HG02884 (cell line): ENCODE results near the gene CALML4.
"Not testable (repeated sequence)": the region's sequence is repeated elsewhere in the genome, so short reads cannot be mapped to it uniquely, and the experiment has no call there.

Experiments used
- ATAC-seq: cut with Tn5 transposase; IDR thresholded peaks from one replicate; pipeline ENCODE4 v1.9.1; 2021; ENCODE audit warnings: mild to moderate bottlenecking, moderate library complexity; ENCODE audit not compliant: unreplicated experiment

Gene CALML4

DNA sequence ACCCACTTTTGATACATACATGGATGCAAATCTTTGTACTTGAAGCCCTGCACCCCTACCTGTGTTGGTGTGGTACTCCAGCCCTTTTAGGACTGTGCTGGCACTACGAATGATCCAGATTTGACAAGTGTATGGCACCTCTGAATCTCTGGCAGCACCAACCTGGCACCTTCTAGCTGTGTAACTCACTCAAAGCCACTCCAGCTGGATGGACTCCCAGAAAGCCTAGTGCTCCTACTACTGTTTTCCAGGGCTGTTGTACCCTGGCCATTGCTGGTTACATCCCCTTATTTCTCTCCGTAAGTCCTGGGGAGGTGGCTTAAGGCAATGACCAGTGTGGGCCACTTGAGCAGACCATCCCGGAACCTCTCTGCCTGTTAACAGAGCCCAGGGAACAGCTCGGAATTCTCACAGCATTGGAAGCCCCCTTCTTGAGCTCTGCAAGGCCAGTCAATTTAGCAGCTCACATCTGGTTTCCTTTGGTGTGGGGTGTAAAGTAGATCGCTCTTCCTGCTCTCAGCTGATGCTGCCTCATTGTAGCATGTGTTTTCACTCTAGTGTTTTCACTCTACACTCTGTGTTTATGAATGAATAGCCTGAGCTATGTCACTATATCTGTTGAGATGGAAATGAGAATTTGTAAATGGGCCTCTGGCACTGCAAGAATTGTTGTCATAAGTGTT lies 12.2 kb downstream of the CALML4 start:
- ATAC-seq, result no peak

- ATAC-seq, result no peak
Measured at GRCh38 chr15:68192117-68192516, 13.0 kb downstream of the CALML4 start.

DNA sequence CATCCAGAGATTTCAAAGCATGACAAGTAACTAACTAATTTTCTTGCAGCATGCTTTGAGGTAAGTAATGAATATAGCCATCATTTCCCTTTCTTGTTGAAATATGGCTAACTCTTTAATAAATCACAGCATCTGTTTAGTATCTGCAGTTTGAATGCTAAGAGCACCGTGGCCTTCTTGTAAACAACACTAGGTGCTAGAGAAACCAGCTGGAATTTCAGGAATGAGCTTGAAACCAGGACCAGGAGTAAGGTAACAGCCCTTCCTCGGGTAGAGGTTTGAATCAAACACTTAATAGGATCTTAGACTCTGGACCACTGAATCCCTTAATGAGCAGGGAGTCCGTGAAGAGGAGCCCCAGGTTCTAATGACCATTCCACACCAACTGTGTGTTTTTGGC lies 13.6 kb downstream of the CALML4 start:
- ATAC-seq, result no peak

- no peak for ATAC-seq
Measured at GRCh38 chr15:68190048-68190447, 15.1 kb downstream of the CALML4 start.

GRCh38 chr15:68188647-68189046 lies 16.5 kb downstream of the CALML4 start:
- ATAC-seq, result no peak

GRCh38 chr15:68187559-68187958 lies 17.6 kb downstream of the CALML4 start:
- no peak for ATAC-seq

- no peak for ATAC-seq
Measured at GRCh38 chr15:68186671-68187397, 18.3 kb downstream of the CALML4 start.

DNA sequence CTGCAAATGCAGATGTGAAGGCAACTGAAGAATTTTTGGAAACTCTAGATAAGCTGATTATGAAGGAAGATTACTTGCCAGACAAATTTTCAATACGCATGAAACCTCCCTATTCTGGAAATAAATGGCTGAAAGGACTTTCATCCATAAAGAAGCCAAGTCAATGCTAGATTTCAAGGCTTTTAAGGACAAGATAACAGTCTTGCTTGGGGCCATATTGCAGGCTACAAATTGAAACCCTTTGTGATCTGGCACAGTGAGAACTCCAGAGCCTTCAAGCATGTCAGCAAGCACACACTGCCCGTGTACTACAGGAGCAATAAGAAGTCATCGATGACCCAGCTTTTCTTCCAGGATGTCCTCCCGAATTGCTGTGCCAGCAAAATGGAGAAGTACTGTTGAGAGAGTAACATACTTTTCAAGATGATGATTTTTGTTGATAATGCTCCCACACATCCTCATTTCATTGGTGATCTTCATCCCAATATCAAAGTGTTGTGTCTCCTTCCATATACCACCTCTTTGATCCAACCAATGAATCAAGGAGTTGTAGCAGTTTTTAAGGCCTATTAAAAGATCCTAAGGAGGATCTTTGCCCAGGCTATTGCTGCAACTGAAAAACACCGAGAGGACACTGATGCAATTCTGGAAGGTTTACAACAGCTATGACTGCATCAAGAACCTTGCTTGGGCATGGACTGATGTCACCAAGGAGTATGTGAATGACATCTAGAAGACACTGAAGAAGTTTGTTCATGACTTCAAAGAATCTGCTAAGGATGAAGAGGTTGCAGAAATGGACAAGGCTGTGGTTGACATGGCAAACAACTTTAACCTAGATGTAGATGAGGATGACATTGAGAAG lies 20.3 kb downstream of the CALML4 start:
- ATAC-seq, result no peak

DNA sequence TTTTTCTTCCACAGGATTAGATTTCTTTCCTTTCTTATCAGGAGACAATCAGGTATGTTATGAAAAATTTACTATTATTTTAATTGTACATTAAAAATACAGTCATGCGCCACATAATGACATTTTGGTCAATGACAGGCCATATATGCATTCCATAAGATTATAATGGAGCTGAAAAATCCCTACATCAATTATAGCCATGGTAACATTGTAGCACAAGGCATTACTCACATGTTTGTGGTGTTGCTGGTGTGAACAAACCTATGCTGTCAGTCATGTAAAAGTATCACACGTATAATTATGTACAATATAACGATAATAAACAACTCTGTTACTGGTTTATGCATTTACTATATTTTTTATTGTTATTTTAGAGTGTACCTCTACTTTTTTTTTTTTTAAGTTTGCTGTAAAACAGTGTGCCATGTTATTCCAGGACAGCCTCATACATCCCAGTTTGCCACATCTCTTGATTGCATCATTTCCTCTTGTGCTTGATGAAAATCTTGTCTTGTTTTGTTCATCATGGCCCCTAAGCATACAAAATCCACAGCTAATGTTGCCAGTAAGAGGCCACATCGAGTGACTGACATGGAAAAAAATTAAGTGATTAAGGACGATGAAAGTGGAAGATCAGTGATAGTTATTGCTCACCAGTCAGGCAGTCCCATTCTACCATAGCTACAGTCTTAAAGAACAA lies 21.4 kb downstream of the CALML4 start:
- ATAC-seq, result no peak

DNA sequence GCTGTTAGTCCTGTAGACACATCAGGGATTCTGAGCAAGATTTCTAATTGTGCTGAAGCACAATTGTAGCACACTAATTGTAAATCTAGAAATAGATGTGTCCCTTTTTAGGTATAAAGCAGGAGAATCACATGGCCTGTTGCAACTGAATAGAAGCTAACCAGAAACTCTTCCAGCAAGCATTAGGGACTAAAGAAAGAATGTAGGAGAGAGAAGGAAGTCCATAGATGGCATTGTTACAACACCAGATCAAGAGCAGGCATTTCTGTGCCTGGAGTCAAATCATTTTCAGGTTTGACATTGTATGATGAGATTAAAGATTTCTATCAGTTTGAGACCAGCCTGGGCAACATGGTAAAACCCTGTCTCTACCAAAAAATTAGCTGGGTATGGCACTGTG lies 27.4 kb downstream of the CALML4 start:
- ATAC-seq, result no peak

DNA sequence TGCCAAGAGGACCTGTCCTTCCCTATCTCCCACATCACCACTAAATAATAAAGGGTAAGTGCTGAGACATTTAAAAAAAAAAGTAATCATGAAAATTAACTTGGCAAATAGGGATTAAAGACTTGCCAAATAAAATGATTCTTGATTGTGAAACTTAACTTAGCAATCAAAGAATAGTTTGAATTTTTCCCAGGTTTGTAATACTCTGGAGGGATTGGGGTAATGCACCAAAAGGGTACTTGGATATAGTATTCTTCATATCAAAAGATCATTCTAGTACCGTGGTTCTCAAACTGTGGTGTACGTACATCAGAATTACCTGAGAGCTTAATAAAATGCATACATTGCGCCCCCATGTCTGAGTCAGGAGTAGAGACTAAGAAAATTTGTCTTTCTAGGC lies 28.5 kb downstream of the CALML4 start:
- ATAC-seq, result no peak

DNA sequence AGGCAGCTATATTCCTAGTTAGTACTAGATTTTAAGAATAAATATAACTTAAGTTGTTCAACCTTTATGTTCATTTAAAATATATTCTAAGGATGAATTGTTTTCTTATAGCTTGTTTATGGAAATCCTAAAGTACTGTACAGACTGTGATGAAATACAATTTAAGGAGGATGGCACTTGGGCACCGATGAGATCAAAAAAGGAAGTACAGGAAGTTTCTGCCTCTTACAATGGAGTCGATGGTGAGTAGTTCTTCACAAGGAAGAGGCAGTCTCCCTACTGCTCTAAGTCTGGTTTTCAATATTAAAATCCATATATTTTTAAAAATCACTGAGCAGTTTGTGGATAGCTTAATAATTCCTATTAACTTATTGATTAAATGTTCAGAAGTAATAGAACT lies 29.6 kb downstream of the CALML4 start:
- ATAC-seq, result no peak

- ATAC-seq, result no peak
Measured at GRCh38 chr15:68173119-68173518, 32.0 kb downstream of the CALML4 start.

DNA sequence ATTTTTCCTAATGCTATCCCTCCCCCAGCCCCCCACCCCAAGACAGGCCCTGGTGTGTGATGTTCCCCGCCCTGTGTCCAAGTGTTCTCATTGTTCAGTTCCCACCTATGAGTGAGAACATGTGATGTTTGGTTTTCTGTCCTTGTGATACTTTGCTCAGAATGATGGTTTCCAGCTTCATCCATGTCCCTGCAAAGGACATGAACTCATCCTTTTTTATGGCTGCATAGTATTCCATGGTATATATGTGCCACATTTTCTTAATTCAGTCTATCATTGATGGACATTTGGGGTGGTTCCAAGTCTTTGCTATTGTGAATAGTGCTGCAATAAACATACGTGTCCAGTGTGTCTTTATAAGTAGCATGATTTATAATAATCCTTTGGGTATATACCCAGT lies 33.1 kb downstream of the CALML4 start:
- not testable (repeated sequence) for ATAC-seq

DNA sequence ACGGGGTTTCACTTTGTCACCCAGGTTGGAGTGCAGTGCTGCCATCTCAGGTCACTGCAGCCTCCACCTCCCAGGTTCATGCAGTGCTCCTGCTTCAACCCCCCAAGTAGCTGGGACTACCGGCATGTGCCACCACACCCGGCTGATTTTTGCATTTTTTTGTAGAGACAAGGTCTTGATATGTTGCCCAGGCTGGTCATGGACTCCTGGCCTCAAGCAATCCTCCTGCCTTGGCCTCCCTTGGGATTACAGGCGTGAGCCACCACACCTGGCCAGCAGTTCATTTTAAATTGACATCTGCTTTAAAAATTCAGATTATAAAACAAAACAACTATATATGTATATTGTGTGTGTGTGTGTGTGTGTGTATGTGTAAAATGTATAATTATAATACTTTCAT lies 38.3 kb downstream of the CALML4 start:
- ATAC-seq, result no peak

- no peak for ATAC-seq
Measured at GRCh38 chr15:68163191-68163590, 41.9 kb downstream of the CALML4 start.

DNA sequence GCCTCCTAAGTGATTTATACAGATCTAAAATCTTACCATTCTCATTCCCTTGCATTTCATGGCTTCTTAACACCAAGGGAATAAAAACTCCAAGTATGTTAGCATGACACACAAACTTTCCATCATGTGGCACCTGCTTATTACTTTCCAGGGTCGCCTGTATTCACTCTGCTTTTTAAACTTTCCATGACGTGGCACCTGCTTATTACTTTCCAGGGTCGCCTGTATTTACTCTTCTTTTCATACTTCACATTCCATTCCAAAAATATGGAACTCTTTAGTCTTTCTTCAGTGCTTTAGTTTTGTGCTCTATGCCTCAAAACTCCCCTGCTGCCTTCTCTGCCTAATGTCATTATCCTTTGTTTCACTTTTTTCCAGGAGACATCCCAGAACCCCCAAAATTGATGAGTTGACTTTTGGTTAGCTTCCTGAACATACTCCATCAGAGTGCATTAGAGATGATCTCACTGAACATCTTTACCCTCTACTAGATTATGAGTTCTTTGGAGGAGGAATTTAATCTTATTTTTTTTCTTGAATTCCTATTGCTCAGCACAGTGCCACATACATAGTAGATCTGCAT lies 47.0 kb downstream of the CALML4 start:
- ATAC-seq, result no peak

DNA sequence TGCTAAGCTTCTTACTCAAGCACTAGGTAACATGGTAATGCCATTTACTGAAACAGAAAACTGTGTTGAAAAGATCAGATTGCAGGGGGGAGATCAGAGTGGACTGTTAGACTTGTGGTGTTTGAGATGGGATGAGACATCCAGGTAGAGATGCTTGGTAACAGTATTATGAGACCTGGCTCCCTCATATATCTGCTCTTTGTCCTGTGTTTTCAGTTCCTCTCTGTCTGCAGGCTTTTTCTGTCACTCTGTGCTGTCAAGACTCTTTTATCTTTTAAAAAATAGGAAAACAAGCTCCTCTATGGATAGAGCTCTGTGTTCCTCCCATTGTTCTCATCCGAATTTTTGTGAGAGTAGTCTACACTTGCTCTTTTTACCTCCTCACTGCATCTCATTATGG lies 48.1 kb downstream of the CALML4 start:
- no peak for ATAC-seq

GRCh38 chr15:68154923-68155559 lies 50.1 kb downstream of the CALML4 start:
- no peak for ATAC-seq

DNA sequence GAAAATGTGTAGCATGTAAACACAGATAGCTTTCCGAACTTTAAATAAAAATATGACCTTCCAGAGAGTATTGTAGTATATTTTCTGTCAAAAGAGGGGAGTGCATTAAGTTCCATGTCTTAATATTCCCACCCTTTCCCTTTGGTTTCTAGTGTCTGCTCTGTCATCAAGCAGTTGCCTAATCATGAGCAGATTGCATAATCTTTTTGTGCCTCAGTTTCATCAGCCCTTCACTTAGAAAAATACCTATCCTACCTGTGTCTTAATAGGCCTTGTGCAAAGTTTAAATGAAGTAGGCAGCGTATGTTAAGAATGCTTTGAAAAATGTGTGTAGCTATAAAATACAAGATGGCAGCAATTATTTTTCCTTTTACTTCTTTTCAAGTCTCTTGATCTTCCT lies 52.8 kb downstream of the CALML4 start:
- ATAC-seq, result no peak
